ENCODE measurements around the gene MSI2. TPM values are rescaled to one million over a fixed set of nuclear protein-coding genes. Genes with fewer than 3 reads are reported as not detected.

MSI2 gene
- total RNA-seq, 1 donor from 2014 or later = 21.1 TPM

- no peaks in the 10 kb centered on the region for H3K36me3 ChIP-seq (ENCODE audit: control insufficient read depth, insufficient read depth, low read length)
- no peaks in the 10 kb centered on the region for H3K27me3 ChIP-seq (ENCODE audit: control insufficient read depth, insufficient read depth, low read length)
- no peak overlapping the region for H3K4me3 ChIP-seq (ENCODE audit: low read depth, low read length)
- DNase-seq (ENCODE audit: low read depth) = no peak
- no peak for FAIRE-seq
- TF ChIP-seq CTCF (IDR thresholded peaks at IDR 0.05; ENCODE audit: insufficient read depth, low read length, severe bottlenecking) = no peak
These were observed 123.0 kb downstream of the MSI2 start for GRCh38 chr17:57379237-57379894.

GRCh38 chr17:57379895-57380434 is 123.6 kb downstream of the MSI2 start:
- FAIRE-seq = no peak
- H3K36me3 ChIP-seq (ENCODE audit: control insufficient read depth, insufficient read depth, low read length) = no peaks in the 10 kb centered on the region
- TF ChIP-seq CTCF (IDR thresholded peaks at IDR 0.05; ENCODE audit: insufficient read depth, low read length, severe bottlenecking) = no peak

GRCh38 chr17:57381498-57381897 is 125.2 kb downstream of the MSI2 start:
- no peak for TF ChIP-seq CTCF (IDR thresholded peaks at IDR 0.05; ENCODE audit: insufficient read depth, low read length, severe bottlenecking)
- DNase-seq (ENCODE audit: low read depth) = no peak
- FAIRE-seq = no peak
- H3K27me3 ChIP-seq (ENCODE audit: control insufficient read depth, insufficient read depth, low read length) = no peaks in the 10 kb centered on the region
- H3K4me3 ChIP-seq (ENCODE audit: low read depth, low read length) = no peak overlapping the region
- no peaks in the 10 kb centered on the region for H3K36me3 ChIP-seq (ENCODE audit: control insufficient read depth, insufficient read depth, low read length)

More at GRCh38 chr17:57379895-57380434, 123.6 kb downstream of the MSI2 start:
- no peak for DNase-seq (ENCODE audit: low read depth)
- Histone ChIP-seq H3K4me3 (ENCODE audit: low read depth, low read length) (no peak overlapping the region), H3K27me3 (ENCODE audit: control insufficient read depth, insufficient read depth, low read length) (no peaks in the 10 kb centered on the region)

- Histone ChIP-seq H3K4me3 (ENCODE audit: low read depth, low read length) (no peak overlapping the region), H3K27me3 (ENCODE audit: control insufficient read depth, insufficient read depth, low read length) (no peaks in the 10 kb centered on the region), H3K36me3 (ENCODE audit: control insufficient read depth, insufficient read depth, low read length) (no peaks in the 10 kb centered on the region)
- DNase-seq (ENCODE audit: low read depth) (no peak), FAIRE-seq (no peak)
- TF ChIP-seq CTCF (IDR thresholded peaks at IDR 0.05; ENCODE audit: insufficient read depth, low read length, severe bottlenecking) = no peak
These were observed 127.9 kb downstream of the MSI2 start for GRCh38 chr17:57384219-57384618.

- TF ChIP-seq CTCF (IDR thresholded peaks at IDR 0.05; ENCODE audit: insufficient read depth, low read length, severe bottlenecking) = no peak
- DNase-seq (ENCODE audit: low read depth) = no peak
- H3K4me3 ChIP-seq (ENCODE audit: low read depth, low read length) = no peak overlapping the region
- no peak for FAIRE-seq
- H3K27me3 ChIP-seq (ENCODE audit: control insufficient read depth, insufficient read depth, low read length) = no peaks in the 10 kb centered on the region
- H3K36me3 ChIP-seq (ENCODE audit: control insufficient read depth, insufficient read depth, low read length) = no peaks in the 10 kb centered on the region
These were observed 129.7 kb downstream of the MSI2 start for GRCh38 chr17:57385975-57386374.

- TF ChIP-seq CTCF (IDR thresholded peaks at IDR 0.05; ENCODE audit: insufficient read depth, low read length, severe bottlenecking) = no peak
- H3K4me3 ChIP-seq (ENCODE audit: low read depth, low read length) = no peak overlapping the region
- FAIRE-seq = no peak
- no peaks in the 10 kb centered on the region for H3K36me3 ChIP-seq (ENCODE audit: control insufficient read depth, insufficient read depth, low read length)
- no peak for DNase-seq (ENCODE audit: low read depth)
- H3K27me3 ChIP-seq (ENCODE audit: control insufficient read depth, insufficient read depth, low read length) = no peaks in the 10 kb centered on the region
These were observed 131.3 kb downstream of the MSI2 start for GRCh38 chr17:57387575-57387974.

Measured in bronchial epithelial cell (primary cell).